H9 (cell line): ENCODE measurements around the gene PLSCR5. TPM values are rescaled to one million over a fixed set of nuclear protein-coding genes. Genes with fewer than 3 reads are reported as not detected.

ENCODE experiments used
- DNase-seq: peaks from one replicate; pipeline ENCODE4 v3.0.0-alpha.2; 2017
- H2AFZ ChIP-seq: one replicate; pipeline ENCODE4 v1.6.1; 2013; ENCODE audit warnings: mild to moderate bottlenecking, low read length, control low read depth, moderate library complexity
- H2AK5ac ChIP-seq: 2 replicates; pipeline ENCODE4 v1.6.1; 2013; ENCODE audit warnings: low read length, control low read depth, mixed read lengths; ENCODE audit not compliant: insufficient read length
- H2BK120ac ChIP-seq: one replicate; pipeline ENCODE4 v1.6.1; 2013; ENCODE audit warnings: low read depth, mild to moderate bottlenecking, low read length, control low read depth, inconsistent platforms; ENCODE audit not compliant: poor library complexity, severe bottlenecking
- H2BK12ac ChIP-seq: 2 replicates; pipeline ENCODE4 v1.6.1; 2013; ENCODE audit warnings: low read length, control low read depth, mixed read lengths, low read depth; ENCODE audit not compliant: insufficient read length
- H2BK15ac ChIP-seq: 2 replicates; pipeline ENCODE4 v1.6.1; 2013; ENCODE audit warnings: low read depth, low read length, control low read depth
- H2BK20ac ChIP-seq: one replicate; pipeline ENCODE4 v1.6.1; 2013; ENCODE audit warnings: low read depth, mild to moderate bottlenecking, low read length, control low read depth, inconsistent platforms; ENCODE audit not compliant: poor library complexity, severe bottlenecking
- H2BK5ac ChIP-seq: 2 replicates; pipeline ENCODE4 v1.6.1; 2013; ENCODE audit warnings: low read length, control low read depth, mixed read lengths; ENCODE audit not compliant: insufficient read length
- H3K14ac ChIP-seq: 2 replicates; pipeline ENCODE4 v1.6.1; 2013; ENCODE audit warnings: low read length, control low read depth; ENCODE audit not compliant: insufficient read depth
- H3K18ac ChIP-seq: 2 replicates; pipeline ENCODE4 v1.6.1; 2013; ENCODE audit warnings: low read depth, mild to moderate bottlenecking, mixed read lengths, low read length, control low read depth; ENCODE audit not compliant: insufficient read length
- H3K23ac ChIP-seq: 2 replicates; pipeline ENCODE4 v1.6.1; 2013; ENCODE audit warnings: low read length, control low read depth, mixed read lengths, low read depth; ENCODE audit not compliant: insufficient read length
- H3K23me2 ChIP-seq: 2 replicates; pipeline ENCODE4 v1.6.1; 2013; ENCODE audit warnings: low read depth, mild to moderate bottlenecking, mixed read lengths, low read length, control low read depth; ENCODE audit not compliant: insufficient read length, poor library complexity, severe bottlenecking
- H3K27ac ChIP-seq: 2 replicates; pipeline ENCODE4 v1.5.1; 2013; ENCODE audit warnings: low read length, control low read depth, mixed read lengths, low read depth; ENCODE audit not compliant: insufficient read length
- H3K27me3 ChIP-seq: 2 replicates; pipeline ENCODE4 v1.6.1; 2013; ENCODE audit warnings: low read length, control low read depth, inconsistent platforms; ENCODE audit not compliant: insufficient read depth
- H3K4ac ChIP-seq: 2 replicates; pipeline ENCODE4 v1.6.1; 2013; ENCODE audit warnings: low read depth, mild to moderate bottlenecking, control low read depth, inconsistent platforms, low read length, moderate library complexity
- H3K4me1 ChIP-seq: 2 replicates; pipeline ENCODE4 v1.6.1; 2013; ENCODE audit warnings: low read length, control low read depth, inconsistent platforms; ENCODE audit not compliant: insufficient read depth
- H3K4me2 ChIP-seq: 2 replicates; pipeline ENCODE4 v1.6.1; 2013; ENCODE audit warnings: low read length, control low read depth, mixed read lengths; ENCODE audit not compliant: insufficient read length, insufficient read depth
- H3K56ac ChIP-seq: 2 replicates; pipeline ENCODE4 v1.6.1; 2013; ENCODE audit warnings: low read depth, mild to moderate bottlenecking, mixed read lengths, low read length, control low read depth; ENCODE audit not compliant: insufficient read length
- H3K79me1 ChIP-seq: 2 replicates; pipeline ENCODE4 v1.6.1; 2013; ENCODE audit warnings: low read depth, mild to moderate bottlenecking, moderate library complexity, low read length, control low read depth, inconsistent platforms; ENCODE audit not compliant: insufficient read depth, poor library complexity, severe bottlenecking
- H3K79me2 ChIP-seq: 2 replicates; pipeline ENCODE4 v1.6.1; 2013; ENCODE audit warnings: low read length, control low read depth, inconsistent platforms; ENCODE audit not compliant: insufficient read depth
- H3K9ac ChIP-seq: 2 replicates; pipeline ENCODE4 v1.6.1; 2013; ENCODE audit warnings: low read length, control low read depth, mixed read lengths; ENCODE audit not compliant: insufficient read length; ENCODE audit errors: extremely low read depth
- H3K9me3 ChIP-seq: one replicate; pipeline ENCODE4 v1.6.1; 2013; ENCODE audit warnings: low read depth, low read length, inconsistent platforms; ENCODE audit not compliant: control insufficient read depth
- H3T11ph ChIP-seq: one replicate; pipeline ENCODE4 v1.6.1; 2013; ENCODE audit warnings: mild to moderate bottlenecking, low read length, control low read depth, inconsistent platforms
- H4K20me1 ChIP-seq: one replicate; pipeline ENCODE4 v1.6.1; 2013; ENCODE audit not compliant: control insufficient read depth, insufficient read length, insufficient read depth
- H4K5ac ChIP-seq: 2 replicates; pipeline ENCODE4 v1.6.1; 2013; ENCODE audit warnings: low read depth, mild to moderate bottlenecking, mixed read lengths, low read length, control low read depth; ENCODE audit not compliant: insufficient read length
- H4K8ac ChIP-seq: replicated peaks from 2 replicates; pipeline ENCODE4 v1.6.1; 2013; ENCODE audit warnings: low read length, control low read depth, mixed read lengths, low read depth; ENCODE audit not compliant: insufficient read length
- H4K91ac ChIP-seq: 2 replicates; pipeline ENCODE4 v1.6.1; 2013; ENCODE audit warnings: low read depth, mild to moderate bottlenecking, moderate library complexity, mixed read lengths, low read length, control low read depth; ENCODE audit not compliant: insufficient read length
- H3K27ac Mint-ChIP-seq, 3 experiments: 2 replicates in 2 of 3; 3 replicates in 1 of 3; pipeline ENCODE4 v1.8.0; 2020 to 2021; ENCODE audit warnings: mixed read lengths in 3 of 3, mild to moderate bottlenecking in 1 of 3, moderate library complexity in 1 of 3
- H3K27me3 Mint-ChIP-seq: 2 replicates; pipeline ENCODE4 v1.8.0; 2021; ENCODE audit warnings: low read depth, mild to moderate bottlenecking, moderate library complexity, mixed read lengths
- H3K36me3 Mint-ChIP-seq, 3 experiments: 2 replicates in 2 of 3; 3 replicates in 1 of 3; pipeline ENCODE4 v1.8.0; 2020 to 2021; ENCODE audit warnings: low read depth in 3 of 3, mixed read lengths in 3 of 3; ENCODE audit not compliant: insufficient read depth in 1 of 3
- H3K4me1 Mint-ChIP-seq, 2 experiments: 2 replicates each; pipeline ENCODE4 v1.8.0; 2020; ENCODE audit warnings: mixed read lengths in 2 of 2
- H3K4me3 Mint-ChIP-seq, 2 experiments: 2 replicates in 1 of 2; 3 replicates in 1 of 2; pipeline ENCODE4 v1.8.0; 2020 to 2021; ENCODE audit warnings: mild to moderate bottlenecking in 2 of 2, mixed read lengths in 2 of 2, moderate library complexity in 1 of 2
- H3K9me3 Mint-ChIP-seq, 2 experiments: 2 replicates in 1 of 2; 3 replicates in 1 of 2; pipeline ENCODE4 v1.8.0; 2020; ENCODE audit warnings: mild to moderate bottlenecking in 2 of 2, mixed read lengths in 2 of 2, moderate library complexity in 1 of 2
- CTCF ChIP-seq: fragments of 200-600 bp; sonication (generic); conservative IDR thresholded peaks from 3 replicates; pipeline ENCODE4 v1.8.0; 2021; ENCODE audit warnings: antibody characterized with exemption, mild to moderate bottlenecking
- WGBS: extraction: QIAGEN DNeasy Blood & Tissue Kit; methylation state at CpG from one replicate; pipeline ENCODE4 v1.1.7; 2013; ENCODE audit warnings: missing lambda C conversion rate, low lambda C conversion rate, mixed read lengths; ENCODE audit not compliant: insufficient read length; ENCODE audit errors: extremely low coverage; 5-methylcytosine and 5-hydroxymethylcytosine counted together
- total RNA-seq: library from RNA; stranded (reverse); gene quantifications from 2 replicates; pipeline ENCODE4 v1.2.1, GENCODE V29; 2021

Gene PLSCR5
- total RNA-seq, 1 experiment from 2014 or later = not detected

GRCh38 chr3:146560678-146561077, 44.5 kb downstream of the PLSCR5 start:
- Histone ChIP-seq H3K23me2 (no peaks in the 10 kb centered on the region), H3K14ac (no peak overlapping the region), H2BK20ac (no peak overlapping the region), H3T11ph (no peak overlapping the region), H4K91ac (no peak overlapping the region), H2BK5ac (no peak overlapping the region), H4K20me1 (no peaks in the 10 kb centered on the region), H4K5ac (no peak overlapping the region), H2BK120ac (no peak overlapping the region), H3K27ac (no peak overlapping the region), H3K4me1 (no peaks in the 10 kb centered on the region), H3K9ac (no peak overlapping the region), H2AK5ac (no peak overlapping the region), H3K18ac (no peak overlapping the region), H3K56ac (no peak overlapping the region), H4K8ac (no peak overlapping the region), H3K4me2 (no peak overlapping the region), H2BK15ac (no peak overlapping the region), H3K79me2 (no peaks in the 10 kb centered on the region), H3K23ac (no peak overlapping the region), H2BK12ac (no peak overlapping the region), H3K27me3 (no peaks in the 10 kb centered on the region), H3K4ac (no peak overlapping the region), H3K79me1 (no peaks in the 10 kb centered on the region), H2AFZ (no peak overlapping the region), H3K9me3 (no peaks in the 10 kb centered on the region)
- H3K9me3 Mint-ChIP-seq = peaks cover 4 to 13% of the 10 kb centered on the region in 2 experiments; a peak in 3 of 5 replicates
- no peak overlapping the region for H3K27ac Mint-ChIP-seq
- no peak for TF ChIP-seq CTCF
- no peaks in the 10 kb centered on the region for H3K4me1 Mint-ChIP-seq
- no CpG with 5 or more reads among the region's 2 CpGs for WGBS
- peaks cover 2% of the 10 kb centered on the region for H3K27me3 Mint-ChIP-seq
- DNase-seq = no peak
- peaks cover 0 to 18% (median 9%) of the 10 kb centered on the region in 3 experiments; a peak in 5 of 7 replicates for H3K36me3 Mint-ChIP-seq
- H3K4me3 Mint-ChIP-seq = no peak overlapping the region
